GM06990 (cell line): Measurements from ENCODE around the gene MGLL.

Source experiments
- DNase-seq: peaks from one replicate; pipeline ENCODE4 v3.0.0-alpha.2; 2011; ENCODE audit not compliant: insufficient read length; ENCODE audit errors: extremely low read depth
- H3K27me3 ChIP-seq: replicated peaks from 2 replicates; pipeline ENCODE4 v1.6.0; 2011; ENCODE audit warnings: low read length; ENCODE audit not compliant: control insufficient read depth, insufficient read depth
- H3K36me3 ChIP-seq: 2 replicates; pipeline ENCODE4 v1.5.1; 2011; ENCODE audit warnings: low read length; ENCODE audit not compliant: control insufficient read depth, insufficient read depth
- H3K4me3 ChIP-seq: replicated peaks from 2 replicates; pipeline ENCODE4 v1.5.1; 2011; ENCODE audit warnings: low read depth, mild to moderate bottlenecking, control low read depth, low read length
- CTCF ChIP-seq: IDR thresholded peaks from 2 replicates; pipeline ENCODE4 v1.5.1; 2011; ENCODE audit warnings: low read length, control low read depth, mild to moderate bottlenecking, inconsistent platforms; ENCODE audit not compliant: insufficient read depth, poor library complexity, severe bottlenecking

MGLL gene

GRCh38 chr3:127701280-127701911 is 120.9 kb downstream of the MGLL start:
- Histone ChIP-seq H3K27me3 (no peaks in the 10 kb centered on the region), H3K4me3 (no peak overlapping the region), H3K36me3 (peaks cover 29% of the 10 kb centered on the region)
- DNase-seq, result no peak
- TF ChIP-seq CTCF, result no peak

- no peak for DNase-seq
- no peak for TF ChIP-seq CTCF
- peaks cover 24% of the 10 kb centered on the region for H3K36me3 ChIP-seq
- no peak overlapping the region for H3K4me3 ChIP-seq
- H3K27me3 ChIP-seq, result no peaks in the 10 kb centered on the region
Measured at GRCh38 chr3:127700406-127700805, 121.9 kb downstream of the MGLL start.

- no peak for TF ChIP-seq CTCF
- Histone ChIP-seq H3K36me3 (peaks cover 29% of the 10 kb centered on the region), H3K27me3 (no peaks in the 10 kb centered on the region), H3K4me3 (no peak overlapping the region)
- DNase-seq, result no peak
Measured at GRCh38 chr3:127699416-127700300, 122.7 kb downstream of the MGLL start.

GRCh38 chr3:127698691-127699415 is 123.5 kb downstream of the MGLL start:
- DNase-seq, result no peak
- no peak for TF ChIP-seq CTCF
- Histone ChIP-seq H3K4me3 (no peak overlapping the region), H3K36me3 (peaks cover 32% of the 10 kb centered on the region), H3K27me3 (no peaks in the 10 kb centered on the region)

- no peak overlapping the region for H3K4me3 ChIP-seq
- no peak for TF ChIP-seq CTCF
- no peak for DNase-seq
- H3K27me3 ChIP-seq, result no peaks in the 10 kb centered on the region
- H3K36me3 ChIP-seq, result peaks cover 35% of the 10 kb centered on the region
Measured at GRCh38 chr3:127698286-127698685, 124.0 kb downstream of the MGLL start.
